Measurements from ENCODE around the gene SNAI3. TPM values are rescaled to one million over a fixed set of nuclear protein-coding genes. Genes with fewer than 3 reads are reported as not detected.

SNAI3 gene
- total and polyA plus RNA-seq, 4 donors = 1.1 to 3.8 (median 2.9) TPM

DNA sequence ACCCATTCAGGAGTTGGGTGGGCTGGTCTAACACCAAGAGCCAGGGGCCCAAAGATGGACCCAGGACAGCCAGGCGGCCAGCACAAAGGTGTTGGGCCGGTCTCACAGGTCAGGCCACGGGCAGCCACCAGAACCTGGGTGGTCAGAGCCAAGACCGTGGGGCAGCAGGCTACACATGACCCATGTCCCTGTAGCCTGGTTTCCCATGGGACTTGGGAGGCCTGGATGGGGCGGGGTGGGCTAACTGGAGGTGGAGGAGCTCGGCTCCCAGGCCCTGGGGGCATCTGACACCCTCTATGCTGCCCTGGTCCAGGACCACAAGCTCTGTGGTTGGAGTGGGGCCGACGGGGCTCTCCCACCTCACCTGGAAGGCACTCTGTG is 37.2 kb upstream of the SNAI3 start:
- DNase-seq (no peak), ATAC-seq (ENCODE audit: insufficient read depth, low FRiP score) (no peak)

DNA sequence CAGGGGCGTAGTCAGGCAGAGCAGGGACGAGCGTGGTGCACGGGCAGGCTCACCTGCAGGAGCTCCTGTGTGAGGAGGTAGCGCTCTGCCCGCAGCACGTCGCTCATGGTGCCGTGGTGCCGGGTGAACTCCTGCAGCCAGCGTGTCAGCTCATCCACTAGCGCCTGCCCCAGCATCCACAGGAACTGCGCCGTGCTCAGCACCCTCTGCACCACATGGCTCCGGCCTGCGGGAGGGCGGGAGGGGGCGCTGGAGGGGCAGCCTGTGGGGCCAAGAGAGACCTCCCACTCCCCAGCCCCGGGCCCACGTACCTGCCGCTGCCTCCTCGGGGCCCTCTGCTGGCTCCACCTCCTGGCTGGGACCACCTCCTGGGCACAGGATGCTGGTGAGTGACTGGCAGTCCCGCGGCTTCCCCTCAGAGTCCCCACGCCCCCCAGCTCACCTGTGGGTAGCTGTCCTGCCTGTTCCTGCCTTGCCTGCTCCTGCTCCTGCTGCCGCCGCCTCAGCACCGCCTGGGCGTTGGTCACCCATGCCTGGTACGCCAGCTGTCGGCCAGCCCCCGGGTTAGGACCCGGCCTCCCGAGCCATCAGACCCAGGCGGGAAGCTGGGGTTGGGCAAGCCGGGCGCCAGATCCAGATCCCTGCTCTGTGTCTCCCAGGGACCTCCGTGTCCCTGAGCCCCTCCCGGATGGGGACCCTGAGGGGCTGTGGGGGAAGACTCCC is 36.6 kb upstream of the SNAI3 start:
- Histone ChIP-seq H3K4me1 (ENCODE audit: control insufficient read depth in 5 of 5, insufficient read depth in 5 of 5, low read length in 5 of 5) (no peaks in the 10 kb centered on the region), H3K9ac (ENCODE audit: insufficient read depth in 1 of 2, low read length in 2 of 2) (no peak overlapping the region), H3K27ac (ENCODE audit: low read depth in 1 of 2, low read length in 1 of 2) (no peak overlapping the region), H3K9me3 (ENCODE audit: control insufficient read depth in 4 of 4, insufficient read depth in 3 of 4, low read length in 3 of 4) (peaks cover 0 to 2% (median 0%) of the 10 kb centered on the region in 4 donors), H3K27me3 (ENCODE audit: control insufficient read depth in 3 of 3, insufficient read depth in 3 of 3, low read length in 2 of 3) (no peaks in the 10 kb centered on the region), H3K4me3 (no peak overlapping the region), H3K36me3 (ENCODE audit: control insufficient read depth in 4 of 4, insufficient read depth in 4 of 4, low read length in 4 of 4) (peaks cover 0 to 97% (median 20%) of the 10 kb centered on the region in 4 donors)
- TF ChIP-seq, protein P1, sequence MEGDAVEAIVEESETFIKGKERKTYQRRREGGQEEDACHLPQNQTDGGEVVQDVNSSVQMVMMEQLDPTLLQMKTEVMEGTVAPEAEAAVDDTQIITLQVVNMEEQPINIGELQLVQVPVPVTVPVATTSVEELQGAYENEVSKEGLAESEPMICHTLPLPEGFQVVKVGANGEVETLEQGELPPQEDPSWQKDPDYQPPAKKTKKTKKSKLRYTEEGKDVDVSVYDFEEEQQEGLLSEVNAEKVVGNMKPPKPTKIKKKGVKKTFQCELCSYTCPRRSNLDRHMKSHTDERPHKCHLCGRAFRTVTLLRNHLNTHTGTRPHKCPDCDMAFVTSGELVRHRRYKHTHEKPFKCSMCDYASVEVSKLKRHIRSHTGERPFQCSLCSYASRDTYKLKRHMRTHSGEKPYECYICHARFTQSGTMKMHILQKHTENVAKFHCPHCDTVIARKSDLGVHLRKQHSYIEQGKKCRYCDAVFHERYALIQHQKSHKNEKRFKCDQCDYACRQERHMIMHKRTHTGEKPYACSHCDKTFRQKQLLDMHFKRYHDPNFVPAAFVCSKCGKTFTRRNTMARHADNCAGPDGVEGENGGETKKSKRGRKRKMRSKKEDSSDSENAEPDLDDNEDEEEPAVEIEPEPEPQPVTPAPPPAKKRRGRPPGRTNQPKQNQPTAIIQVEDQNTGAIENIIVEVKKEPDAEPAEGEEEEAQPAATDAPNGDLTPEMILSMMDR (IDR thresholded peaks at IDR 0.05; ENCODE audit: control extremely low read depth, extremely low read depth) = no peak
- DNase-seq (no peak), ATAC-seq (ENCODE audit: insufficient read depth, low FRiP score) (no peak)
- WGBS, 2 donors = 96 to 97% methylated on average over 37 to 39 of the region's 39 CpGs

More for the DNA sequence above, 37.2 kb upstream of the SNAI3 start:
- TF ChIP-seq, protein P1 (IDR thresholded peaks at IDR 0.05; ENCODE audit: control extremely low read depth, extremely low read depth) = no peak
- peaks cover 0 to 95% (median 19%) of the 10 kb centered on the region in 4 donors for H3K36me3 ChIP-seq (ENCODE audit: control insufficient read depth in 4 of 4, insufficient read depth in 4 of 4, low read length in 4 of 4)
- no peaks in the 10 kb centered on the region for H3K27me3 ChIP-seq (ENCODE audit: control insufficient read depth in 3 of 3, insufficient read depth in 3 of 3, low read length in 2 of 3)
- no peak overlapping the region for H3K9ac ChIP-seq (ENCODE audit: insufficient read depth in 1 of 2, low read length in 2 of 2)
- no peak overlapping the region for H3K27ac ChIP-seq (ENCODE audit: low read depth in 1 of 2, low read length in 1 of 2)
- no peak overlapping the region for H3K4me3 ChIP-seq
- WGBS, 2 donors = 82 to 92% methylated on average over 7 to 8 of the region's 8 CpGs
- H3K9me3 ChIP-seq (ENCODE audit: control insufficient read depth in 4 of 4, insufficient read depth in 3 of 4, low read length in 3 of 4) = peaks cover 0 to 2% (median 0%) of the 10 kb centered on the region in 4 donors
- no peaks in the 10 kb centered on the region for H3K4me1 ChIP-seq (ENCODE audit: control insufficient read depth in 5 of 5, insufficient read depth in 5 of 5, low read length in 5 of 5)

DNA sequence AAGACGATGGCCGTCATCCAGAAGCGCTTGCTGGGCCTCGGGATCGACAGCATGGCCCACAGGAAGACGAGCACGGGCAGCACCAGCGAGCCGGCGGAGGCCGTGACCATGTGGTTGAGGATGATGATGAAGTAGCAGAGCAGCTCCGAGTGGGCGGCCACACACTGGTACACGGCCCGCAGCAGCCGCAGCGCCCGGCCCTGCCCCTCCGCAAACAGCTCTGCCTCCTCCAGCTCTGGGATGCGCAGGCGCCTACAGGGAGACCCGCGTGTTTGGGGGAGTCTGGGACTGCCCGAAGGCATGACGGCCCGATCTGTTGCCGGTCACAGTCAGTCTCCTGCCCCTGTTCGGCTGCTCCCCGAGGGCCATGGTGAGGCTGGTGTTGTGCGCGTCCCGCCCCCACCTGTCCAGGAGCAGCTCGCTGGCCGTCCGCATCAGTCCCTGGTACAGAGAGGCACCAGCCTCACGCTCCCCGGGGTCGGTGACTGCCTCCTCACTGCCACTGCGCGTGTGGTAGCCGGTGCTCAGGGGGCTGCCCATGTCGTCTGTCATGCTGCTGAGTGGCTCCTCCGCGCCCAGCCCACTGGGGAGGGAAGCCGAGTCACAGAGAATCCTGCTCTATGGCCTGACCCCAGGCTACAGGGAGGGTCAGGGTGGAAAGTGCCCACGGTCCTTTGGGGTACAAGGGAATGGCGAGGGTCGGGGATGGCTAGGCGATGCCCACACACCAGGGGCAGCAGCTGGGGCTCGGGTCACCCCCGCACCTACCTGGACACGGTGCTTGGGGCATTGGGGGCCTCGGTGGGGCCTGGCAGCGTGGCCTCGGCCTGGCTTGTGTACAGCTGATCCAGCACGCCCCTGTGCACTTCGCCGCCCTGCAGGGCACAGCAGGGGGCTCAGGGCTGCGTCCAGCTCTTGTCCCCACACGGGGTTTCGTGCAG is 35.8 kb upstream of the SNAI3 start:
- Histone ChIP-seq H3K27ac (ENCODE audit: low read depth in 1 of 2, low read length in 1 of 2) (no peak overlapping the region), H3K9me3 (ENCODE audit: control insufficient read depth in 4 of 4, insufficient read depth in 3 of 4, low read length in 3 of 4) (peaks cover 0 to 2% (median 0%) of the 10 kb centered on the region in 4 donors), H3K9ac (ENCODE audit: insufficient read depth in 1 of 2, low read length in 2 of 2) (no peak overlapping the region), H3K27me3 (ENCODE audit: control insufficient read depth in 3 of 3, insufficient read depth in 3 of 3, low read length in 2 of 3) (no peaks in the 10 kb centered on the region), H3K36me3 (ENCODE audit: control insufficient read depth in 4 of 4, insufficient read depth in 4 of 4, low read length in 4 of 4) (peaks cover 0 to 92% (median 17%) of the 10 kb centered on the region in 4 donors), H3K4me1 (ENCODE audit: control insufficient read depth in 5 of 5, insufficient read depth in 5 of 5, low read length in 5 of 5) (no peaks in the 10 kb centered on the region), H3K4me3 (no peak overlapping the region)
- ATAC-seq (ENCODE audit: insufficient read depth, low FRiP score) = no peak
- 96 to 97% methylated on average over 54 to 61 of the region's 61 CpGs for WGBS, 2 donors
- TF ChIP-seq, protein P1 (IDR thresholded peaks at IDR 0.05; ENCODE audit: control extremely low read depth, extremely low read depth) = no peak
- no peak for DNase-seq

Data from lung (tissue), 12 donors.